Prostate gland (tissue), 2 donors: ENCODE measurements around the gene PRCP.

ENCODE experiments used
- CTCF ChIP-seq, 4 experiments: fragments of 200-600 bp in 2 of 4; fragments of 450-650 bp in 2 of 4; sonication (generic) in 2 of 4; IDR thresholded peaks; 1 replicate in 3 of 4; 2 replicates in 1 of 4; pipeline ENCODE4 v1.5.1; 2016 to 2019; ENCODE audit warnings: antibody characterized with exemption in 4 of 4, mild to moderate bottlenecking in 2 of 4, moderate library complexity in 2 of 4
- POLR2A ChIP-seq: fragments of 450-650 bp; IDR thresholded peaks from one replicate; pipeline ENCODE4 v1.6.1; 2016; ENCODE audit warnings: antibody characterized with exemption, mild to moderate bottlenecking

GRCh38 chr11:82895437-82896091 is 4.7 kb downstream of the PRCP start:
- TF ChIP-seq CTCF (IDR thresholded peaks at IDR 0.05) (no peak), POLR2A (no peak)
